AG04450 (cell line): Measurements from ENCODE around the gene CALY. TPM values are rescaled to one million over a fixed set of nuclear protein-coding genes. Genes with fewer than 3 reads are reported as not detected.

ENCODE experiments used
- CTCF ChIA-PET: fragments of 300-600, 350-600 bp; formaldehyde crosslinking; extraction: SDS; loops from one replicate; lab custom pipeline; 2022; ENCODE audit warnings: antibody characterized with exemption, inconsistent platforms; lab: Charles Lee
- POLR2A ChIA-PET: fragments of 350-600 bp; formaldehyde crosslinking; extraction: SDS; loops from one replicate; lab custom pipeline; 2021; ENCODE audit warnings: antibody characterized with exemption, inconsistent platforms; lab: Yijun Ruan, JAX
- DNase-seq: peaks from one replicate; pipeline ENCODE4 v3.0.0-alpha.2; 2011; ENCODE audit warnings: low read depth, low spot score
- H3K27ac ChIP-seq: one replicate; pipeline ENCODE4 v1.5.1; 2012; ENCODE audit warnings: low read depth, low read length, control low read depth
- H3K27me3 ChIP-seq: one replicate; pipeline ENCODE4 v1.6.0; 2012; ENCODE audit warnings: low read length; ENCODE audit not compliant: control insufficient read depth, insufficient read depth
- H3K4me3 ChIP-seq: 2 replicates; pipeline ENCODE4 v1.5.1; 2011; ENCODE audit warnings: mild to moderate bottlenecking, low read depth, low read length, control low read depth
- H3K9me3 ChIP-seq: 2 replicates; pipeline ENCODE4 v1.5.1; 2012; ENCODE audit warnings: low read length; ENCODE audit not compliant: control insufficient read depth, insufficient read depth
- CTCF ChIP-seq: IDR thresholded peaks from 2 replicates; pipeline ENCODE4 v1.5.1; 2011; ENCODE audit warnings: low read depth, low read length, control low read depth, inconsistent platforms
- polyA plus RNA-seq: library from polyadenylated mRNA; depleted of rRNA; stranded (reverse); fragments of >200 nt; gene quantifications from 2 replicates; pipeline ENCODE4 v1.2.3, GENCODE V29; 2011; rRNA removed
- small RNA-seq: library from RNA; depleted of rRNA; stranded (forward); fragments of <200 nt; gene quantifications from one replicate; pipeline ENCODE3, GENCODE V24; 2012; ENCODE audit warnings: low read depth; ENCODE audit not compliant: insufficient read length

Gene CALY
- polyA plus RNA-seq, 1 experiment = 0.16 TPM

GRCh38 chr10:133274751-133275683 is 61.7 kb downstream of the CALY start:
- DNase-seq = no peak
- Histone ChIP-seq H3K27me3 (peaks cover 14% of the 10 kb centered on the region), H3K9me3 (no peaks in the 10 kb centered on the region; the same call in 1 of the 2 replicates), H3K4me3 (no peak overlapping the region), H3K27ac (no peak overlapping the region)
- ChIA-PET CTCF (interaction anchor here (0.5 to 1.1 kb wide), 2 partner anchors 31 to 54 kb away, joined by 3 read pairs; no protein-coding TSS in a partner anchor), POLR2A (no interaction called here)
- no peak for TF ChIP-seq CTCF

Small RNA genes within 50 kb of the gene (small RNA-seq; reads per million reads assigned to genes)
- gene AL360181.4 = not detected
- not detected for gene BANF1P2
- gene MIR3944 = 0.81 reads per million

Other genes starting within 250 kb of the CALY start
- gene ADGRA1, start 249.0 kb downstream of the CALY start, polyA plus RNA-seq = not detected in 2 replicates
- 0.46 and 0.56 TPM in 2 replicates for gene KNDC1, start 176.7 kb downstream of the CALY start, polyA plus RNA-seq
- not detected in 2 replicates for gene UTF1, start 106.7 kb downstream of the CALY start, polyA plus RNA-seq
- gene VENTX, start 99.0 kb downstream of the CALY start, polyA plus RNA-seq = not detected in 2 replicates
- gene ADAM8, start 60.0 kb downstream of the CALY start, polyA plus RNA-seq = 0.25 and 0.36 TPM in 2 replicates
- gene TUBGCP2, start 28.0 kb downstream of the CALY start, polyA plus RNA-seq = 40.0 and 45.1 TPM in 2 replicates
- gene ZNF511, start 28.0 kb downstream of the CALY start, polyA plus RNA-seq = 21.6 and 31.3 TPM in 2 replicates
- not detected in 2 replicates for gene PRAP1, start 10.5 kb upstream of the CALY start, polyA plus RNA-seq
- gene FUOM, start 21.1 kb upstream of the CALY start, polyA plus RNA-seq = 17.8 and 24.3 TPM in 2 replicates
- gene ECHS1, start 36.5 kb upstream of the CALY start, polyA plus RNA-seq = 56.6 and 60.9 TPM in 2 replicates
- 3.0 and 3.1 TPM in 2 replicates for gene PAOX, start 42.4 kb upstream of the CALY start, polyA plus RNA-seq
- 36.1 and 40.2 TPM in 2 replicates for gene MTG1, start 57.3 kb upstream of the CALY start, polyA plus RNA-seq
- 1.1 and 1.2 TPM in 2 replicates for gene SPRN, start 87.7 kb upstream of the CALY start, polyA plus RNA-seq
- 0.67 and 0.96 TPM in 2 replicates for gene SCART1, start 117.0 kb upstream of the CALY start, polyA plus RNA-seq
- gene CYP2E1, start 190.5 kb upstream of the CALY start, polyA plus RNA-seq = 1.1 and 1.3 TPM in 2 replicates
- gene SYCE1, start 228.7 kb upstream of the CALY start, polyA plus RNA-seq = not detected in 2 replicates